Ovary (tissue), 3 donors: ENCODE measurements around the gene MAPRE3.

Experiments
- CTCF ChIP-seq, 3 donors: fragments of 450-650 bp in 2 of 3; fragments of 200-600 bp in 1 of 3; IDR thresholded peaks; one replicate each; pipeline versions ENCODE4 v1.5.1 to v1.8.0; 2016 to 2022; ENCODE audit warnings: antibody characterized with exemption in 3 of 3, mild to moderate bottlenecking in 1 of 3
- POLR2A ChIP-seq: fragments of 450-650 bp; IDR thresholded peaks from one replicate; pipeline ENCODE4 v1.6.1; 2017; ENCODE audit warnings: antibody characterized with exemption, mild to moderate bottlenecking, moderate library complexity
- donor health status: DM: no; HTN: no; CAD: no.

- TF ChIP-seq POLR2A (no peak), CTCF (IDR thresholded peaks at IDR 0.05) (no peak)
Measured at GRCh38 chr2:27019459-27019858, 49.0 kb downstream of the MAPRE3 start.
